Fibroblast of lung (primary cell): ENCODE results near the gene PRSS37.

Experiments
- CTCF ChIP-seq, 2 donors: IDR thresholded peaks in 1 of 2; conservative IDR thresholded peaks in 1 of 2; 1 replicate in 1 of 2; 2 replicates in 1 of 2; pipeline ENCODE4 v1.5.1; 2011 to 2012; ENCODE audit warnings: low read length in 2 of 2, control low read depth in 1 of 2, inconsistent platforms in 1 of 2, low read depth in 1 of 2, mild to moderate bottlenecking in 1 of 2
- EZH2 ChIP-seq: IDR thresholded peaks from 2 replicates; pipeline ENCODE4 v1.5.1; 2012; ENCODE audit warnings: low read length, control low read depth, mild to moderate bottlenecking; ENCODE audit errors: missing control alignments

- TF ChIP-seq CTCF (conservative IDR thresholded peaks at IDR 0.05 in 1 of 2, IDR thresholded peaks at IDR 0.05 in 1 of 2; ENCODE audit: low read depth in 1 of 2, low read length in 2 of 2) (no peak), EZH2 (no peak)
These were observed 1.6 kb upstream of the PRSS37 start for GRCh38 chr7:141842904-141843303.
